Measurements from ENCODE around the gene PACC1.

PACC1 gene

GRCh38 chr1:212438831-212439237 is 24.1 kb upstream of the PACC1 start:
- no peak overlapping the region for H3K4me3 ChIP-seq (ENCODE audit: insufficient read depth, low read depth, low read length)
- peaks cover 6% of the 10 kb centered on the region for H3K27me3 ChIP-seq (ENCODE audit: control insufficient read depth, insufficient read depth, low read length, poor library complexity, severe bottlenecking)
- H3K4me1 ChIP-seq (ENCODE audit: control insufficient read depth, insufficient read depth, low read length): no peaks in the 10 kb centered on the region
- H3K9me3 ChIP-seq (ENCODE audit: control insufficient read depth, low read length): no peaks in the 10 kb centered on the region
- no peaks in the 10 kb centered on the region for H3K36me3 ChIP-seq (ENCODE audit: control insufficient read depth, insufficient read depth, low read length)
- no peak overlapping the region for H3K27ac ChIP-seq (ENCODE audit: insufficient read depth, low read depth, low read length, poor library complexity, severe bottlenecking)
- WGBS, 2 experiments: 94 to 100% methylated on average over 1 to 2 of the region's 2 CpGs

- H3K4me1 ChIP-seq (ENCODE audit: control insufficient read depth, insufficient read depth, low read length): no peaks in the 10 kb centered on the region
- no peak overlapping the region for H3K4me3 ChIP-seq (ENCODE audit: insufficient read depth, low read depth, low read length)
- peaks cover 15% of the 10 kb centered on the region for H3K27me3 ChIP-seq (ENCODE audit: control insufficient read depth, insufficient read depth, low read length, poor library complexity, severe bottlenecking)
- no peaks in the 10 kb centered on the region for H3K9me3 ChIP-seq (ENCODE audit: control insufficient read depth, low read length)
- H3K36me3 ChIP-seq (ENCODE audit: control insufficient read depth, insufficient read depth, low read length): no peaks in the 10 kb centered on the region
- 92 to 94% methylated on average over 4 of the region's 4 CpGs for WGBS, 2 experiments
- no peak overlapping the region for H3K27ac ChIP-seq (ENCODE audit: insufficient read depth, low read depth, low read length, poor library complexity, severe bottlenecking)
Measured at GRCh38 chr1:212437179-212437798, 22.6 kb upstream of the PACC1 start.

- Histone ChIP-seq H3K27ac (ENCODE audit: insufficient read depth, low read depth, low read length, poor library complexity, severe bottlenecking) (no peak overlapping the region), H3K27me3 (ENCODE audit: control insufficient read depth, insufficient read depth, low read length, poor library complexity, severe bottlenecking) (peaks cover 20% of the 10 kb centered on the region), H3K9me3 (ENCODE audit: control insufficient read depth, low read length) (no peaks in the 10 kb centered on the region), H3K4me1 (ENCODE audit: control insufficient read depth, insufficient read depth, low read length) (no peaks in the 10 kb centered on the region), H3K36me3 (ENCODE audit: control insufficient read depth, insufficient read depth, low read length) (no peaks in the 10 kb centered on the region), H3K4me3 (ENCODE audit: insufficient read depth, low read depth, low read length) (no peak overlapping the region)
- 92 to 98% methylated on average over 4 of the region's 4 CpGs for WGBS, 2 experiments
Measured at GRCh38 chr1:212434992-212435391, 20.3 kb upstream of the PACC1 start.

- no peaks in the 10 kb centered on the region for H3K4me1 ChIP-seq (ENCODE audit: control insufficient read depth, insufficient read depth, low read length)
- 77 to 81% methylated on average over 10 to 15 of the region's 17 CpGs for WGBS, 2 experiments
- H3K4me3 ChIP-seq (ENCODE audit: insufficient read depth, low read depth, low read length): peak overlapping the region; percentile 66
- peaks cover 20% of the 10 kb centered on the region for H3K27me3 ChIP-seq (ENCODE audit: control insufficient read depth, insufficient read depth, low read length, poor library complexity, severe bottlenecking)
- no peaks in the 10 kb centered on the region for H3K36me3 ChIP-seq (ENCODE audit: control insufficient read depth, insufficient read depth, low read length)
- H3K9me3 ChIP-seq (ENCODE audit: control insufficient read depth, low read length): no peaks in the 10 kb centered on the region
- H3K27ac ChIP-seq (ENCODE audit: insufficient read depth, low read depth, low read length, poor library complexity, severe bottlenecking): no peak overlapping the region
Measured at GRCh38 chr1:212433577-212434462, 19.1 kb upstream of the PACC1 start.

GRCh38 chr1:212432661-212433576 is 18.2 kb upstream of the PACC1 start, which contains the start of gene NENF:
Gene NENF (plus strand): TSS chr1:212432920. CDS start chr1:212432944, 24 bp downstream.
- Histone ChIP-seq H3K36me3 (ENCODE audit: control insufficient read depth, insufficient read depth, low read length) (no peaks in the 10 kb centered on the region), H3K9me3 (ENCODE audit: control insufficient read depth, low read length) (no peaks in the 10 kb centered on the region), H3K4me3 (ENCODE audit: insufficient read depth, low read depth, low read length) (peak within 1 kb of the TSS; percentile 66), H3K27ac (ENCODE audit: insufficient read depth, low read depth, low read length, poor library complexity, severe bottlenecking) (no peak within 1 kb of the TSS), H3K4me1 (ENCODE audit: control insufficient read depth, insufficient read depth, low read length) (no peaks in the 10 kb centered on the region), H3K27me3 (ENCODE audit: control insufficient read depth, insufficient read depth, low read length, poor library complexity, severe bottlenecking) (peaks cover 24% of the 10 kb centered on the region)
- WGBS, 2 experiments: 1 to 2% methylated on average over 86 of the region's 86 CpGs

GRCh38 chr1:212432272-212432660 is 17.6 kb upstream of the PACC1 start:
- Histone ChIP-seq H3K27ac (ENCODE audit: insufficient read depth, low read depth, low read length, poor library complexity, severe bottlenecking) (no peak overlapping the region), H3K27me3 (ENCODE audit: control insufficient read depth, insufficient read depth, low read length, poor library complexity, severe bottlenecking) (peaks cover 24% of the 10 kb centered on the region), H3K9me3 (ENCODE audit: control insufficient read depth, low read length) (no peaks in the 10 kb centered on the region), H3K36me3 (ENCODE audit: control insufficient read depth, insufficient read depth, low read length) (no peaks in the 10 kb centered on the region), H3K4me1 (ENCODE audit: control insufficient read depth, insufficient read depth, low read length) (no peaks in the 10 kb centered on the region), H3K4me3 (ENCODE audit: insufficient read depth, low read depth, low read length) (peak overlapping the region; percentile 66)
- WGBS, 2 experiments: 61 to 70% methylated on average over 4 to 5 of the region's 5 CpGs

GRCh38 chr1:212431644-212432043 is 17.0 kb upstream of the PACC1 start:
- Histone ChIP-seq H3K9me3 (ENCODE audit: control insufficient read depth, low read length) (no peaks in the 10 kb centered on the region), H3K36me3 (ENCODE audit: control insufficient read depth, insufficient read depth, low read length) (no peaks in the 10 kb centered on the region), H3K27me3 (ENCODE audit: control insufficient read depth, insufficient read depth, low read length, poor library complexity, severe bottlenecking) (peaks cover 24% of the 10 kb centered on the region), H3K4me3 (ENCODE audit: insufficient read depth, low read depth, low read length) (no peak overlapping the region), H3K4me1 (ENCODE audit: control insufficient read depth, insufficient read depth, low read length) (no peaks in the 10 kb centered on the region), H3K27ac (ENCODE audit: insufficient read depth, low read depth, low read length, poor library complexity, severe bottlenecking) (no peak overlapping the region)
- WGBS, 2 experiments: 69 to 74% methylated on average over 7 to 9 of the region's 9 CpGs

GRCh38 chr1:212430955-212431394 is 16.3 kb upstream of the PACC1 start:
- WGBS, 2 experiments: 95% methylated on average over 3 of the region's 3 CpGs
- H3K27me3 ChIP-seq (ENCODE audit: control insufficient read depth, insufficient read depth, low read length, poor library complexity, severe bottlenecking): peaks cover 24% of the 10 kb centered on the region
- H3K4me1 ChIP-seq (ENCODE audit: control insufficient read depth, insufficient read depth, low read length): no peaks in the 10 kb centered on the region
- no peak overlapping the region for H3K27ac ChIP-seq (ENCODE audit: insufficient read depth, low read depth, low read length, poor library complexity, severe bottlenecking)
- no peak overlapping the region for H3K4me3 ChIP-seq (ENCODE audit: insufficient read depth, low read depth, low read length)
- no peaks in the 10 kb centered on the region for H3K9me3 ChIP-seq (ENCODE audit: control insufficient read depth, low read length)
- no peaks in the 10 kb centered on the region for H3K36me3 ChIP-seq (ENCODE audit: control insufficient read depth, insufficient read depth, low read length)

- Histone ChIP-seq H3K36me3 (ENCODE audit: control insufficient read depth, insufficient read depth, low read length) (no peaks in the 10 kb centered on the region), H3K9me3 (ENCODE audit: control insufficient read depth, low read length) (no peaks in the 10 kb centered on the region), H3K27ac (ENCODE audit: insufficient read depth, low read depth, low read length, poor library complexity, severe bottlenecking) (no peak overlapping the region), H3K4me3 (ENCODE audit: insufficient read depth, low read depth, low read length) (no peak overlapping the region), H3K4me1 (ENCODE audit: control insufficient read depth, insufficient read depth, low read length) (no peaks in the 10 kb centered on the region), H3K27me3 (ENCODE audit: control insufficient read depth, insufficient read depth, low read length, poor library complexity, severe bottlenecking) (peaks cover 24% of the 10 kb centered on the region)
- 89 to 92% methylated on average over 2 of the region's 2 CpGs for WGBS, 2 experiments
Measured at GRCh38 chr1:212430416-212430815, 15.7 kb upstream of the PACC1 start.
